Measurements from ENCODE around the gene CYP2W1.

- TF ChIP-seq CTCF (IDR thresholded peaks at IDR 0.05) (no peak), POLR2A (IDR thresholded peaks at IDR 0.05) (no peak)
Observed at GRCh38 chr7:951881-952547, 31.0 kb upstream of the CYP2W1 start.
